ENCODE results near the gene TAX1BP3.

The TAX1BP3 gene

DNA sequence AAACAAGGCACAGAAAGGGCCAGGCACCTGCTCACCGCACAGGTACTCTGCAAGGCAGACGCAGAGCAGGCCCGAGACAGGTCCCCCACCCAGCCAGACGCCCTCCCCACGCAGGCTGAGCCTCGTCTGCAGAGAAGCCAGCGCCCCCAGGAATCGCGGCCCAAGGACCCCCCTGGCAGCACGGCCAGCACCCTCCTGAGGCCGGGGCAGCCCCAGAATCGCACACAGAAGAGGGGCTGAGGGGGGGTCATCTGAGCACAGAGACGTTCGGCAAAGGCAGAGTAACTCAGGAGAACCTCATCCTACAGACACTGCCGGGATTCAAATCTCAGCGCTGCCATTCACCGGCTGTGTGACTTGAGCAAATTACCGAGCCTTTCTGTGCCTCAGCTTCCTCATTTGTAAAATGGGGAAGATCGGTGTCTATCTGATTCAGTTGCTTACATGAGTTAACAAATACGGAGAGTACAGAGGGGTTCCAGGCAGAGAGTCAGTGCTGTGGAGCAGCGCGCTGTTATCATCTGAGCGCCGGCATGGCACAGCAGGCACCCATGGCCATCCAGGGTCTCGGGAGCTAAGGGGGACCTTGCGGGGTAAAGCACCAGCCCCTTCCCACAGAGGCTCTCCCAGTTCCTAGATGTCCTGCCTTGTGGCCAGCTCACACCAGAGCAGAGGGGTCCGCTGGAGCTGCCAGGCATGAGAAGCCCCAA is 10.6 kb upstream of the TAX1BP3 start:
- TF ChIP-seq, protein P1, sequence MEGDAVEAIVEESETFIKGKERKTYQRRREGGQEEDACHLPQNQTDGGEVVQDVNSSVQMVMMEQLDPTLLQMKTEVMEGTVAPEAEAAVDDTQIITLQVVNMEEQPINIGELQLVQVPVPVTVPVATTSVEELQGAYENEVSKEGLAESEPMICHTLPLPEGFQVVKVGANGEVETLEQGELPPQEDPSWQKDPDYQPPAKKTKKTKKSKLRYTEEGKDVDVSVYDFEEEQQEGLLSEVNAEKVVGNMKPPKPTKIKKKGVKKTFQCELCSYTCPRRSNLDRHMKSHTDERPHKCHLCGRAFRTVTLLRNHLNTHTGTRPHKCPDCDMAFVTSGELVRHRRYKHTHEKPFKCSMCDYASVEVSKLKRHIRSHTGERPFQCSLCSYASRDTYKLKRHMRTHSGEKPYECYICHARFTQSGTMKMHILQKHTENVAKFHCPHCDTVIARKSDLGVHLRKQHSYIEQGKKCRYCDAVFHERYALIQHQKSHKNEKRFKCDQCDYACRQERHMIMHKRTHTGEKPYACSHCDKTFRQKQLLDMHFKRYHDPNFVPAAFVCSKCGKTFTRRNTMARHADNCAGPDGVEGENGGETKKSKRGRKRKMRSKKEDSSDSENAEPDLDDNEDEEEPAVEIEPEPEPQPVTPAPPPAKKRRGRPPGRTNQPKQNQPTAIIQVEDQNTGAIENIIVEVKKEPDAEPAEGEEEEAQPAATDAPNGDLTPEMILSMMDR (IDR thresholded peaks at IDR 0.05), result no peak
- Histone ChIP-seq H3K4me1 (peaks cover 13% of the 10 kb centered on the region), H3K36me3 (ENCODE audit: control insufficient read depth, insufficient read depth, low read length) (no peaks in the 10 kb centered on the region), H3K9me3 (ENCODE audit: control insufficient read depth, low read length) (no peaks in the 10 kb centered on the region), H3K4me3 (ENCODE audit: low read depth, low read length) (no peak overlapping the region), H3K4me2 (ENCODE audit: low read length) (peak overlapping the region; percentile 62), H3K79me2 (no peaks in the 10 kb centered on the region), H3K27me3 (ENCODE audit: control insufficient read depth, insufficient read depth, low read length) (no peaks in the 10 kb centered on the region), H3K27ac (peak overlapping the region; percentile 61), H3K9ac (no peak overlapping the region), H2AFZ (peak overlapping the region; percentile 68)

DNA sequence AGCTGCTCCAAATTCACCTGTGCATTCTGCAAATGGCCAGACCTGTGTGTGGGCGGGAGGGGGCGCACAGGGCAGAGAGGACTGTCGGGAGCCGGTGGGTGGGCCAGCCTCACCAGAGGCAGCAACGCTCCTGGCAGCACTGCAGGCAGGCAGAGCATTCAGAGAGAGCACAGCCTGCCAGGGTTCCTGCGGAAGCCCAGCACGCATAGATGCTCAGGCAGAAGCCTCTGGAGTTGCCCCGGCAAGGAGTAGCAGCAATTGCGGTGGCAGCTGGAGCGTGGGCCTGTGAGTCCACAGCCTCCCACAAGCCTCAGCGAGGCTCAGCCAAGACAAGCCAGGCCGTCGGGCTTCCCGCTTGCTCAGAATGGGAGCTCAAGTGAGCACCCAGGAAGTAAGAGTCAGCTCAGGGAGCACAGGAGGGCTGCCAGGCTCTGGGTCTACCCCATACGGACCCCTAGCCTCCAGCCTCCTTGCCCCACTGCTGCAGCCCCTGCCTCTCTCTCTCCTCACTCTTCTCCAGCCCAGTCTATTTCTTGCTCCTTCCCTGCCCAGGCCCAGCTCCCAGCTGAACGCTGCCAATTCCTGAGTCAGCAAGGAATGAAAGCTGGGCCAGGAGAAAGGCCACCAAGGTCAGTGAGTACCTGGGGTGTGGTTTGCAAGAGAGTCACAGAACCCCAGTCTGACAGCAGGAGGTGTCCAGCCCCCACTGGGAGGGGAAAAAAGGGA is 9.9 kb upstream of the TAX1BP3 start:
- TF ChIP-seq, protein P1 (IDR thresholded peaks at IDR 0.05), result no peak
- H3K9ac ChIP-seq, result no peak overlapping the region

DNA sequence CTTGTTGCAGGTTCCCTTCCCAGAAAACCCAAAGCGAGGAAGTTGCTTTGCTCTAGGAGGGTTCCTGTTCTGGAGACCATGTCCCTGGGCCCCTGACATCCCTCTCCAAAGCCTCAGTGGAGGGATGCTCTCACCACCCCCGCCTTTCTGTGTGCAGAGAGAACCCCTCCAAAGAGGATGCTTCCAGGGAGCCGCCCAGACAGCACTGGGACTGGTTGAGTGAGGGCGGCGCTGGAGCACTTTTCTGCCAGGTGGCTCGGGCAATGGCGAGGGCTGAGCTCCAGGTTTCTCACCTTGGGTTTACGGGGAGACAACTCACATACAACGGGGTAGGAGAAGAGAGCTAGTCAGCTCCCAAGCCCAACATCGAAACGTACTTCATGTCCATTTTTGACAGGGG is 7.5 kb upstream of the TAX1BP3 start:
- H3K9me3 ChIP-seq (ENCODE audit: control insufficient read depth, low read length), result no peaks in the 10 kb centered on the region
- no peak overlapping the region for H3K4me2 ChIP-seq (ENCODE audit: low read length)
- H3K9ac ChIP-seq, result no peak overlapping the region
- H3K4me3 ChIP-seq (ENCODE audit: low read depth, low read length), result no peak overlapping the region
- H3K79me2 ChIP-seq, result no peaks in the 10 kb centered on the region
- no peaks in the 10 kb centered on the region for H3K36me3 ChIP-seq (ENCODE audit: control insufficient read depth, insufficient read depth, low read length)
- H3K27me3 ChIP-seq (ENCODE audit: control insufficient read depth, insufficient read depth, low read length), result no peaks in the 10 kb centered on the region
- H3K4me1 ChIP-seq, result peaks cover 13% of the 10 kb centered on the region
- TF ChIP-seq, protein P1 (IDR thresholded peaks at IDR 0.05), result no peak
- H3K27ac ChIP-seq, result no peak overlapping the region
- no peak overlapping the region for H2AFZ ChIP-seq

More for the DNA sequence above, 9.9 kb upstream of the TAX1BP3 start:
- Histone ChIP-seq H3K9me3 (ENCODE audit: control insufficient read depth, low read length) (no peaks in the 10 kb centered on the region), H3K79me2 (no peaks in the 10 kb centered on the region), H3K36me3 (ENCODE audit: control insufficient read depth, insufficient read depth, low read length) (no peaks in the 10 kb centered on the region), H3K4me3 (ENCODE audit: low read depth, low read length) (no peak overlapping the region), H3K27ac (peak overlapping the region; percentile 61), H3K4me1 (peaks cover 13% of the 10 kb centered on the region), H2AFZ (peak overlapping the region; percentile 68), H3K4me2 (ENCODE audit: low read length) (peak overlapping the region; percentile 62), H3K27me3 (ENCODE audit: control insufficient read depth, insufficient read depth, low read length) (no peaks in the 10 kb centered on the region)

DNA sequence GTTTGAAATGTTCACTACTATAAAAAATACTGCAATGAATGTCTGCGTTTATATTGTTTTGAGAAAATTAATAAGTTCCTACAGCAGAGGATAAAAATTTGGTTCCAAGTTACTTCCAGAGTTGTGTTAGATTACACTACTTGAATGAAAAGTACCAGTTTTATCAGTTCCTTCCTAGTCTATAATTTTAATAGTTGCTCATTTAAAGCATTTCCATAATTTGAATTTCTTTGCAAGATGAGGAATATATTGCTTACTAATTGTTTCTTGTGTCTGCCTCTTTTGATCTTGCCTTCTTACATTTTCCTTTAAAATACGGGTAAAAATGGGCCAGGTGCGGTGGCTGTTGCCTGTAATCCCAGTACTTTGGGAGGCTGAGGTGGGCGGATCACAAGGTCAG is 4.2 kb upstream of the TAX1BP3 start:
- no peak overlapping the region for H3K4me3 ChIP-seq (ENCODE audit: low read depth, low read length)
- no peak overlapping the region for H3K4me2 ChIP-seq (ENCODE audit: low read length)
- H3K9ac ChIP-seq, result no peak overlapping the region
- no peak overlapping the region for H2AFZ ChIP-seq
- no peak overlapping the region for H3K27ac ChIP-seq
- H3K36me3 ChIP-seq (ENCODE audit: control insufficient read depth, insufficient read depth, low read length), result no peaks in the 10 kb centered on the region
- H3K4me1 ChIP-seq, result no peaks in the 10 kb centered on the region
- H3K9me3 ChIP-seq (ENCODE audit: control insufficient read depth, low read length), result no peaks in the 10 kb centered on the region
- TF ChIP-seq, protein P1 (IDR thresholded peaks at IDR 0.05), result no peak
- H3K79me2 ChIP-seq, result peaks cover 4% of the 10 kb centered on the region
- H3K27me3 ChIP-seq (ENCODE audit: control insufficient read depth, insufficient read depth, low read length), result no peaks in the 10 kb centered on the region
